Right atrium auricular region (tissue), 2 donors: ENCODE measurements around the gene ICAM2. TPM values are rescaled to one million over a fixed set of nuclear protein-coding genes. Genes with fewer than 3 reads are reported as not detected.

ENCODE experiments used
- DNase-seq: peaks from one replicate; pipeline ENCODE4 v3.0.0-alpha.2; 2019; ENCODE audit warnings: low spot score
- H3K27ac ChIP-seq, 2 donors: fragments of 200-600 bp; sonication (generic); 1 replicate in 1 of 2; 2 replicates in 1 of 2; pipeline ENCODE4 v1.5.1; 2016 to 2019
- H3K27me3 ChIP-seq, 2 donors: fragments of 200-600 bp; sonication (generic); one replicate each; pipeline versions ENCODE4 v1.5.1 to v1.6.0; 2017 to 2019
- H3K36me3 ChIP-seq: fragments of 200-600 bp; sonication (generic); one replicate; pipeline ENCODE4 v1.5.1; 2016
- H3K4me1 ChIP-seq, 2 donors: fragments of 200-600 bp; sonication (generic); one replicate each; pipeline versions ENCODE4 v1.5.1 to v1.6.0; 2017 to 2019
- H3K4me3 ChIP-seq, 2 donors: fragments of 200-600 bp; sonication (generic); 1 replicate in 1 of 2; 2 replicates in 1 of 2; pipeline ENCODE4 v1.5.1; 2017 to 2019; ENCODE audit warnings: mild to moderate bottlenecking in 1 of 2, moderate library complexity in 1 of 2
- H3K9me3 ChIP-seq, 2 donors: fragments of 200-600 bp; sonication (generic); one replicate each; pipeline ENCODE4 v1.5.1; 2019
- CTCF ChIP-seq, 2 donors: fragments of 200-600 bp; sonication (generic); IDR thresholded peaks; one replicate each; pipeline ENCODE4 v1.5.1; 2019; ENCODE audit warnings: antibody characterized with exemption in 2 of 2
- total RNA-seq, 2 donors: library from RNA; depleted of rRNA; stranded (reverse); fragments of >200 nt; gene quantifications; one replicate each; pipeline ENCODE4 v1.1.0, GENCODE V29; 2016

Gene ICAM2
- total RNA-seq, 2 donors from 2014 or later: 74.6 to 109 TPM

DNA sequence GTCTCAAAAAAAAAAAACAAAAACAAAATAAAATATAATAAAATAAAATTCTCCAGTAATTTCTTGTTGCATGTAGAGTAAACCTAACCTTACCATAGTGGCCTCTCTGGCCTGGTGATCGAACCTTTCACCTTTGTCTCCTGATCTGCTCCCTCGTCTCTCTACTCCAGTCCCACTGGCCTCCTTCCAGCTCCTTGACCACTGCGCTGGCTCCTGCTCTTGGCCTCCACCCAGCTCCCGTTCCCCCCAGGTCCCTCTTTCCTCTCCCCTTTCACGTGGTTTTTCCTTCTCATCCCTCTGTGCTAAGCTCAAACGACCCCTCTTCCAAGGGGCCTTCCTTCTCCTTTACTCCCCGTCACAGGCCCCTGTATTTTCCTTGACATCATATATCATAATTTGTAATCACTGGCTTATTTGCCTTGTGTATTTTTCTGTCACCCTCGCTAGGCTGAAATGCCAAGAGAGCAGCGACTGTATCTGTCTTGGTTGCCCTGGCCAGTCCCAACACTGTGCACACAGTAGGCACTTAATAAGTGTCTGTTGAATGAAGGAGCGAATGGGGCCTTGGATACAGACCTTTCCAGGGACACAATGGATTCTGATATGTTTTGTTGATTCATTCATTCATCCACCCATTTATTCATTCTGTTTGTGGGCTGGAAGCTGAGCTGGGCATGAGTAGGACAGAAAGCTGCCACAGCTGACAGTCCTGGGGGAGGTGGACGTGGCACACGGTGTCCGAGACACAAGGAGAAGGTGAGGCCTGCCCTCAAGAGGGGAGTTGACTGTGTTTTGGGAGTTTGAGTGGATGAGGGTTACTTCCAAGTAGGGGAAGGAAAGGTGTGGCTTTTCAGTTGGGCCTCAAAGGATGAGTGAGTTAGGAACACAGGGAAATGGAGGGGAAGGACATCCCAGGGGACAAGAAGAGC, 41.9 kb downstream of the ICAM2 start:
- peaks cover 0 to 50% of the 10 kb centered on the region in 2 donors for H3K4me1 ChIP-seq
- no peak for TF ChIP-seq CTCF (IDR thresholded peaks at IDR 0.05)
- no peaks in the 10 kb centered on the region for H3K27me3 ChIP-seq
- H3K4me3 ChIP-seq: no peak overlapping the region
- H3K36me3 ChIP-seq: no peaks in the 10 kb centered on the region
- no peaks in the 10 kb centered on the region for H3K9me3 ChIP-seq
- no peak for DNase-seq
- peak overlapping the region; percentile 39 to 63 for H3K27ac ChIP-seq

DNA sequence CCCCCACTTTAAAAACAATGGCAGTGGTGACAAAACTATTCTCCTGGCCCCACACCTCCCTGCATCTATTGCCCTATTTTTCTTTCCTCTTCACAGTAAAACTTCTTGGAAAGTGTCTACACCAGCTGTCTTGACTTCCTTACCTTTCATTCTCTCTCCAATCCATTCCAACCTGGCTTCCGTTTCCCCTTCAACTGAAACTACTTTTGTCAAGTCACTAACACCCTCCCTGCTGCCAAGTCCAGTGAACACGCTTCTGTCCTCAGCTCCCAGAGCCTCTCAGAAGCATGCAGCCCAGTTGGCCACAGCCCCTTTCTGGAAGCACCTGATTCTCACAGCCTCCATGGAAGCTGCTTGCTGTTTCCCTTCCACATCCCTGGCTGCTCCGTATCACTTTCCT, 43.7 kb downstream of the ICAM2 start:
- H3K27ac ChIP-seq: no peak overlapping the region
- H3K4me1 ChIP-seq: peaks cover 0 to 42% of the 10 kb centered on the region in 2 donors
- no peak overlapping the region for H3K4me3 ChIP-seq
- no peaks in the 10 kb centered on the region for H3K27me3 ChIP-seq
- H3K36me3 ChIP-seq: no peaks in the 10 kb centered on the region
- TF ChIP-seq CTCF (IDR thresholded peaks at IDR 0.05): no peak
- no peaks in the 10 kb centered on the region for H3K9me3 ChIP-seq
- no peak for DNase-seq

- Histone ChIP-seq H3K27ac (no peak overlapping the region), H3K4me1 (peaks cover 0 to 35% of the 10 kb centered on the region in 2 donors), H3K36me3 (no peaks in the 10 kb centered on the region), H3K4me3 (no peak overlapping the region), H3K27me3 (no peaks in the 10 kb centered on the region), H3K9me3 (no peaks in the 10 kb centered on the region)
- DNase-seq: no peak
- no peak for TF ChIP-seq CTCF (IDR thresholded peaks at IDR 0.05)
Observed at GRCh38 chr17:63975541-63976092, 44.8 kb downstream of the ICAM2 start.

- DNase-seq: no peak
- Histone ChIP-seq H3K4me1 (peaks cover 0 to 26% of the 10 kb centered on the region in 2 donors), H3K27me3 (no peaks in the 10 kb centered on the region), H3K36me3 (no peaks in the 10 kb centered on the region), H3K27ac (no peak overlapping the region), H3K9me3 (no peaks in the 10 kb centered on the region), H3K4me3 (no peak overlapping the region)
- no peak for TF ChIP-seq CTCF (IDR thresholded peaks at IDR 0.05)
Observed at GRCh38 chr17:63974594-63975192, 45.7 kb downstream of the ICAM2 start.

GRCh38 chr17:63973930-63974593, 46.4 kb downstream of the ICAM2 start:
- Histone ChIP-seq H3K4me1 (peaks cover 0 to 20% of the 10 kb centered on the region in 2 donors), H3K36me3 (no peaks in the 10 kb centered on the region), H3K27me3 (no peaks in the 10 kb centered on the region), H3K9me3 (no peaks in the 10 kb centered on the region), H3K27ac (no peak overlapping the region), H3K4me3 (no peak overlapping the region)
- no peak for TF ChIP-seq CTCF (IDR thresholded peaks at IDR 0.05)
- DNase-seq: no peak
